HepG2 (cell line): ENCODE measurements around the gene RUVBL2. TPM values are rescaled to one million over a fixed set of nuclear protein-coding genes. Genes with fewer than 3 reads are reported as not detected.

Source experiments
- ETV5 ChIP-seq: IDR thresholded peaks from 2 replicates; pipeline ENCODE4 v1.6.1; 2018; ENCODE audit warnings: missing biosample characterization, missing genetic modification reagents, inconsistent platforms, borderline replicate concordance
- FIP1L1 ChIP-seq: fragments of 200-400 bp; formaldehyde crosslinking; IDR thresholded peaks from 2 replicates; pipeline ENCODE4 v1.6.1; 2018; ENCODE audit warnings: low read depth, mild to moderate bottlenecking, low read length, moderate library complexity, borderline replicate concordance; ENCODE audit not compliant: insufficient read depth
- HOXA7 ChIP-seq: sonication (generic); formaldehyde crosslinking; IDR thresholded peaks from 2 replicates; pipeline ENCODE4 v1.8.1; 2022; ENCODE audit warnings: mild to moderate bottlenecking, missing genetic modification reagents, moderate library complexity
- HOXD1 ChIP-seq: sonication (generic); formaldehyde crosslinking; IDR thresholded peaks from 2 replicates; pipeline ENCODE4 v1.5.0; 2020; ENCODE audit warnings: missing genetic modification reagents
- KDM5A ChIP-seq: fragments of 200-600 bp; sonication (generic); IDR thresholded peaks from 2 replicates; pipeline ENCODE4 v1.7.0; 2018; ENCODE audit warnings: antibody characterized with exemption, mild to moderate bottlenecking, low read length, borderline replicate concordance
- RAD21 ChIP-seq: fragments of 450-650 bp; formaldehyde crosslinking; IDR thresholded peaks from 2 replicates; pipeline ENCODE4 v1.5.0; 2020; ENCODE audit warnings: mild to moderate bottlenecking
- RFXANK ChIP-seq: IDR thresholded peaks from 2 replicates; pipeline ENCODE4 v1.6.1; 2016
- SKI ChIP-seq: fragments of 450-650 bp; IDR thresholded peaks from one replicate; pipeline ENCODE4 v1.6.1; 2018; ENCODE audit warnings: mild to moderate bottlenecking; ENCODE audit not compliant: partially characterized antibody
- TBL1XR1 ChIP-seq: fragments of 150-350 bp; IDR thresholded peaks from 2 replicates; pipeline ENCODE4 v1.6.1; 2014; ENCODE audit warnings: borderline replicate concordance, low read length; ENCODE audit not compliant: partially characterized antibody
- TBP ChIP-seq: sonication (generic); formaldehyde crosslinking; IDR thresholded peaks from 2 replicates; pipeline ENCODE4 v1.5.0; 2020; ENCODE audit warnings: missing genetic modification reagents
- THYN1 ChIP-seq: sonication (generic); formaldehyde crosslinking; IDR thresholded peaks from 2 replicates; pipeline ENCODE4 v1.8.1; 2023; ENCODE audit warnings: low read depth, mild to moderate bottlenecking, moderate library complexity, missing genetic modification reagents, borderline replicate concordance
- ZNF12 ChIP-seq: sonication (generic); formaldehyde crosslinking; IDR thresholded peaks from 2 replicates; pipeline ENCODE4 v1.5.0; 2020; ENCODE audit warnings: missing genetic modification reagents
- ZNF552 ChIP-seq: sonication (generic); formaldehyde crosslinking; IDR thresholded peaks from 2 replicates; pipeline ENCODE4 v1.9.0; 2022; ENCODE audit warnings: missing genetic modification reagents, mild to moderate bottlenecking, borderline replicate concordance
- ZNF781 ChIP-seq: sonication (generic); formaldehyde crosslinking; IDR thresholded peaks from 2 replicates; pipeline ENCODE4 v1.5.1; 2020; ENCODE audit warnings: borderline replicate concordance, mild to moderate bottlenecking, missing genetic modification reagents; ENCODE audit errors: not compliant biosample characterization
- ZNF83 ChIP-seq: sonication (generic); formaldehyde crosslinking; IDR thresholded peaks from 2 replicates; pipeline ENCODE4 v1.4.0; 2020; ENCODE audit warnings: missing genetic modification reagents, mild to moderate bottlenecking, borderline replicate concordance
- ZNF839 ChIP-seq: sonication (generic); formaldehyde crosslinking; IDR thresholded peaks from 2 replicates; pipeline ENCODE4 v1.4.0; 2020; ENCODE audit warnings: missing genetic modification reagents, mild to moderate bottlenecking, borderline replicate concordance
- polyA plus RNA-seq, 8 experiments: library from polyadenylated mRNA; depleted of rRNA in 3 of 8; stranded (reverse) in 7 of 8; unstranded in 1 of 8; fragments of >200 nt; fragmentation: Illumina TruSeq in 4 of 8; extraction: Trizol in 4 of 8; gene quantifications; 2 replicates each; pipeline versions ENCODE4 v1.2.1 to v1.2.3, GENCODE V29; 2011 to 2016; ENCODE audit warnings: low read depth in 4 of 8, missing spikeins in 1 of 8, mixed read lengths in 1 of 8; ENCODE audit not compliant: insufficient read depth in 1 of 8
- total RNA-seq, 5 experiments: library from RNA; depleted of rRNA; stranded (reverse); fragments of >200 nt; fragmentation: Illumina TruSeq; extraction: Trizol; gene quantifications; 2 replicates each; pipeline ENCODE4 v1.2.3, GENCODE V29; 2016; ENCODE audit warnings: low read depth in 1 of 5
- TF ChIP-seq, protein P1 (sequence below): sonication (generic); formaldehyde crosslinking; IDR thresholded peaks from 2 replicates; pipeline ENCODE4 v1.9.0; 2021; ENCODE audit warnings: missing genetic modification reagents, borderline replicate concordance
- TF ChIP-seq, protein P2 (sequence below): sonication (generic); formaldehyde crosslinking; IDR thresholded peaks from 2 replicates; pipeline ENCODE4 v1.5.0; 2020; ENCODE audit warnings: mild to moderate bottlenecking, missing genetic modification reagents, borderline replicate concordance
- TF ChIP-seq, protein P3 (sequence below): conservative IDR thresholded peaks from 2 replicates; pipeline ENCODE4 v1.6.1; 2018; ENCODE audit warnings: missing genetic modification reagents
- TF ChIP-seq, protein P4 (sequence below): sonication (generic); formaldehyde crosslinking; IDR thresholded peaks from 2 replicates; pipeline ENCODE4 v1.9.0; 2022; ENCODE audit warnings: missing genetic modification reagents, mild to moderate bottlenecking, borderline replicate concordance

Gene RUVBL2
- total and polyA plus RNA-seq, 2 of the 13 experiments (the other 11 are each of a cell fraction or from before 2014, with no cell fraction given): 120 to 122 TPM

GRCh38 chr19:48963371-48964204, 30.1 kb upstream of the RUVBL2 start (continued):
- TF ChIP-seq, protein P1, sequence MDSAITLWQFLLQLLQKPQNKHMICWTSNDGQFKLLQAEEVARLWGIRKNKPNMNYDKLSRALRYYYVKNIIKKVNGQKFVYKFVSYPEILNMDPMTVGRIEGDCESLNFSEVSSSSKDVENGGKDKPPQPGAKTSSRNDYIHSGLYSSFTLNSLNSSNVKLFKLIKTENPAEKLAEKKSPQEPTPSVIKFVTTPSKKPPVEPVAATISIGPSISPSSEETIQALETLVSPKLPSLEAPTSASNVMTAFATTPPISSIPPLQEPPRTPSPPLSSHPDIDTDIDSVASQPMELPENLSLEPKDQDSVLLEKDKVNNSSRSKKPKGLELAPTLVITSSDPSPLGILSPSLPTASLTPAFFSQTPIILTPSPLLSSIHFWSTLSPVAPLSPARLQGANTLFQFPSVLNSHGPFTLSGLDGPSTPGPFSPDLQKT (CRISPR knock-in tag): no peak
- TF ChIP-seq THYN1 (CRISPR knock-in tag) (peak; percentile 84; the same call in 1 of the 2 replicates), RFXANK (CRISPR knock-in tag) (no peak), ETV5 (peak; percentile 63), SKI (peak; percentile 55), ZNF83 (CRISPR knock-in tag) (peak; percentile 26; the same call in 1 of the 2 replicates), ZNF12 (no peak), FIP1L1 (peak; percentile 50; the same call in 1 of the 2 replicates), ZNF839 (CRISPR knock-in tag) (peak; percentile 84; the same call in 1 of the 2 replicates), HOXA7 (CRISPR knock-in tag) (no peak), KDM5A (no peak; the same call in 1 of the 2 replicates), TBL1XR1 (no peak), ZNF552 (CRISPR knock-in tag) (no peak; the same call in 1 of the 2 replicates), HOXD1 (no peak), RAD21 (CRISPR knock-in tag) (peak; percentile 31; the same call in 1 of the 2 replicates), TBP (CRISPR knock-in tag) (no peak), ZNF781 (CRISPR knock-in tag) (peak; percentile 20)
- TF ChIP-seq, protein P2, sequence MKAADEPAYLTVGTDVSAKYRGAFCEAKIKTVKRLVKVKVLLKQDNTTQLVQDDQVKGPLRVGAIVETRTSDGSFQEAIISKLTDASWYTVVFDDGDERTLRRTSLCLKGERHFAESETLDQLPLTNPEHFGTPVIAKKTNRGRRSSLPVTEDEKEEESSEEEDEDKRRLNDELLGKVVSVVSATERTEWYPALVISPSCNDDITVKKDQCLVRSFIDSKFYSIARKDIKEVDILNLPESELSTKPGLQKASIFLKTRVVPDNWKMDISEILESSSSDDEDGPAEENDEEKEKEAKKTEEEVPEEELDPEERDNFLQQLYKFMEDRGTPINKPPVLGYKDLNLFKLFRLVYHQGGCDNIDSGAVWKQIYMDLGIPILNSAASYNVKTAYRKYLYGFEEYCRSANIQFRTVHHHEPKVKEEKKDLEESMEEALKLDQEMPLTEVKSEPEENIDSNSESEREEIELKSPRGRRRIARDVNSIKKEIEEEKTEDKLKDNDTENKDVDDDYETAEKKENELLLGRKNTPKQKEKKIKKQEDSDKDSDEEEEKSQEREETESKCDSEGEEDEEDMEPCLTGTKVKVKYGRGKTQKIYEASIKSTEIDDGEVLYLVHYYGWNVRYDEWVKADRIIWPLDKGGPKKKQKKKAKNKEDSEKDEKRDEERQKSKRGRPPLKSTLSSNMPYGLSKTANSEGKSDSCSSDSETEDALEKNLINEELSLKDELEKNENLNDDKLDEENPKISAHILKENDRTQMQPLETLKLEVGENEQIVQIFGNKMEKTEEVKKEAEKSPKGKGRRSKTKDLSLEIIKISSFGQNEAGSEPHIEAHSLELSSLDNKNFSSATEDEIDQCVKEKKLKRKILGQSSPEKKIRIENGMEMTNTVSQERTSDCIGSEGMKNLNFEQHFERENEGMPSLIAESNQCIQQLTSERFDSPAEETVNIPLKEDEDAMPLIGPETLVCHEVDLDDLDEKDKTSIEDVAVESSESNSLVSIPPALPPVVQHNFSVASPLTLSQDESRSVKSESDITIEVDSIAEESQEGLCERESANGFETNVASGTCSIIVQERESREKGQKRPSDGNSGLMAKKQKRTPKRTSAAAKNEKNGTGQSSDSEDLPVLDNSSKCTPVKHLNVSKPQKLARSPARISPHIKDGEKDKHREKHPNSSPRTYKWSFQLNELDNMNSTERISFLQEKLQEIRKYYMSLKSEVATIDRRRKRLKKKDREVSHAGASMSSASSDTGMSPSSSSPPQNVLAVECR: peak; percentile 79
- TF ChIP-seq, protein P3, sequence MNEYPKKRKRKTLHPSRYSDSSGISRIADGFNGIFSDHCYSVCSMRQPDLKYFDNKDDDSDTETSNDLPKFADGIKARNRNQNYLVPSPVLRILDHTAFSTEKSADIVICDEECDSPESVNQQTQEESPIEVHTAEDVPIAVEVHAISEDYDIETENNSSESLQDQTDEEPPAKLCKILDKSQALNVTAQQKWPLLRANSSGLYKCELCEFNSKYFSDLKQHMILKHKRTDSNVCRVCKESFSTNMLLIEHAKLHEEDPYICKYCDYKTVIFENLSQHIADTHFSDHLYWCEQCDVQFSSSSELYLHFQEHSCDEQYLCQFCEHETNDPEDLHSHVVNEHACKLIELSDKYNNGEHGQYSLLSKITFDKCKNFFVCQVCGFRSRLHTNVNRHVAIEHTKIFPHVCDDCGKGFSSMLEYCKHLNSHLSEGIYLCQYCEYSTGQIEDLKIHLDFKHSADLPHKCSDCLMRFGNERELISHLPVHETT (CRISPR knock-in tag): peak; percentile 79
- TF ChIP-seq, protein P4, sequence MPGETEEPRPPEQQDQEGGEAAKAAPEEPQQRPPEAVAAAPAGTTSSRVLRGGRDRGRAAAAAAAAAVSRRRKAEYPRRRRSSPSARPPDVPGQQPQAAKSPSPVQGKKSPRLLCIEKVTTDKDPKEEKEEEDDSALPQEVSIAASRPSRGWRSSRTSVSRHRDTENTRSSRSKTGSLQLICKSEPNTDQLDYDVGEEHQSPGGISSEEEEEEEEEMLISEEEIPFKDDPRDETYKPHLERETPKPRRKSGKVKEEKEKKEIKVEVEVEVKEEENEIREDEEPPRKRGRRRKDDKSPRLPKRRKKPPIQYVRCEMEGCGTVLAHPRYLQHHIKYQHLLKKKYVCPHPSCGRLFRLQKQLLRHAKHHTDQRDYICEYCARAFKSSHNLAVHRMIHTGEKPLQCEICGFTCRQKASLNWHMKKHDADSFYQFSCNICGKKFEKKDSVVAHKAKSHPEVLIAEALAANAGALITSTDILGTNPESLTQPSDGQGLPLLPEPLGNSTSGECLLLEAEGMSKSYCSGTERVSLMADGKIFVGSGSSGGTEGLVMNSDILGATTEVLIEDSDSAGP: peak; percentile 69
